HAP-1 (cell line): ENCODE data around the gene CDK19.
"Not testable (repeated sequence)": the region's sequence is repeated elsewhere in the genome, so short reads cannot be mapped to it uniquely, and the experiment has no call there.

Experiments
- DNase-seq, 2 experiments: peaks; one replicate each; pipeline ENCODE4 v3.0.0-alpha.2; 2016 to 2020; ENCODE audit warnings: low spot score in 2 of 2
- H3K27me3 ChIP-seq: fragments of 250-450 bp; sonication (Bioruptor Pico); 2 replicates; pipeline ENCODE4 v1.5.1; 2020; ENCODE audit warnings: low read depth, mild to moderate bottlenecking, moderate library complexity
- H3K36me3 ChIP-seq: fragments of 250-450 bp; sonication (Bioruptor Pico); replicated peaks from 2 replicates; pipeline ENCODE4 v1.5.1; 2020; ENCODE audit warnings: mild to moderate bottlenecking
- H3K4me1 ChIP-seq: fragments of 250-450 bp; sonication (Bioruptor Pico); 2 replicates; pipeline ENCODE4 v1.5.1; 2020; ENCODE audit warnings: mild to moderate bottlenecking
- H3K4me3 ChIP-seq: fragments of 250-450 bp; sonication (Bioruptor Pico); 2 replicates; pipeline ENCODE4 v1.5.1; 2020; ENCODE audit warnings: mild to moderate bottlenecking, moderate library complexity
- H3K9me3 ChIP-seq: fragments of 250-450 bp; sonication (Bioruptor Pico); 2 replicates; pipeline ENCODE4 v1.5.1; 2020; ENCODE audit warnings: mild to moderate bottlenecking, moderate library complexity
- in situ Hi-C: fragments of 300-500 bp; cut with MboI; formaldehyde crosslinking; loops from 3 replicates; pipeline ENCODE4 v1.14.3; 2020; ENCODE audit warnings: low sequenced_read_pairs, inconsistent platforms, mixed read lengths

Gene CDK19

DNA sequence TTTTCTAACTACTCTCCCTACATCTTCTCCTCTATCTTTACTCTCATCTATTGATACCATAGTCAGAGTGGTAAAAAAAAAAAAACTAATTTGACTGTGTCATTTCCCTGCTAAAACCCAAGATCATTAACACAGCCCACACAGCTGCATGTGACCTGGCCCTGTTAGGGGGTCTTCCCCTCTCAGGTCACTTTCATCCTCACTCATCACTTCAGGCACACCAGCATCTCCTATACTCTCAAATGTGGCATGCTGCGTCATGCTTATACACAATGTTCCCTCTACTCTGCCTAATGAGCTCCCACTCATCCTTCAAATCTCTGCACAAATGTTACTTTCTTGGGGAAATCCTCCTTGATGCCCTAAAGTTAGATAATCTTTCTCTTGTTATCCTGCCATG lies 86.8 kb downstream of the CDK19 start:
- no peaks in the 10 kb centered on the region for H3K9me3 ChIP-seq
- in situ Hi-C loops, result no loop called here

DNA sequence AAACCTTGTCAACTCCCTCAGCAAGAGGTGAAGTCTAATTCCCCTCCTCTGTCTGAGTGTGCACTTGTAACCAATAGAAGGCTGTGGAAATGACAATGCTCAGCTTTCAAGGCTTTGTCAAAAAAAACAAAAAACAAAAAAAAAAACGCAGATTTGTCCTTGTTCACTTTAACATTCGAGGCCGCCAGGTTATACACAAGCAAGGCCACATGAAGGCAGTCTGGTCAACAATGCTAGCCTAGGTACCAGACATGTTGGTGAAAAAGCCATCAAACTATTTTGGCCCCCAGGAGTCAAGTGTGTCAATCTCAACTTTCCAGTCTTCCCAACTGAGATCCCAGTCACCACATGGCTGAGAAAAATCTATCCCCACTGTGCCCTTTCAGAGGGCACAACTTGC lies 92.3 kb downstream of the CDK19 start:
- no peak for DNase-seq
- no peak overlapping the region for H3K4me3 ChIP-seq
- H3K27me3 ChIP-seq, result no peaks in the 10 kb centered on the region
- no peaks in the 10 kb centered on the region for H3K9me3 ChIP-seq
- H3K36me3 ChIP-seq, result no peaks in the 10 kb centered on the region
- in situ Hi-C loops, result no loop called here
- H3K4me1 ChIP-seq, result no peaks in the 10 kb centered on the region

More for the DNA sequence above, 86.8 kb downstream of the CDK19 start:
- DNase-seq, result no peak
- no peaks in the 10 kb centered on the region for H3K36me3 ChIP-seq
- H3K4me1 ChIP-seq, result no peaks in the 10 kb centered on the region
- H3K4me3 ChIP-seq, result no peak overlapping the region
- no peaks in the 10 kb centered on the region for H3K27me3 ChIP-seq

DNA sequence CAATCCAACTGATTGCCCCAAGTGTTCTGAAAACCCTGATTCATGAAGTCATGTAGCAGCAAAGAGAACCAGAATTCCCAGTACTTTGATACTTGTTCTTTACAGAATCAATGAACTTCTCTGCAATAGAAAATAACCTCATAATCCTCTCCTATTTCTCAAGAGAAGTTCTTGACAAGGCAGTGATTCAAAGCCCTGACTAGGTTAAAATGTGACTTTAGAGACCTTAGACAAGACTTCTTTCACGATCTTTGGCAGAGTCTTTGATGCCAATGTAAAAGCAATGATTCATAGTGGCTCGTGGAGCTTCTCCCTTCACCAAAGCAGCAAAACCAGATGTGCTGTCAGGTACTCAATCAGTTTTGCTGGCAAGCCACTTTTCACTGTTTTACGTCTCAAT lies 95.2 kb downstream of the CDK19 start:
- in situ Hi-C loops, result no loop called here
- Histone ChIP-seq H3K4me1 (peaks cover 4% of the 10 kb centered on the region; the same call in 1 of the 2 replicates), H3K36me3 (no peaks in the 10 kb centered on the region), H3K27me3 (no peaks in the 10 kb centered on the region), H3K9me3 (no peaks in the 10 kb centered on the region), H3K4me3 (no peak overlapping the region)
- DNase-seq, result no peak

DNA sequence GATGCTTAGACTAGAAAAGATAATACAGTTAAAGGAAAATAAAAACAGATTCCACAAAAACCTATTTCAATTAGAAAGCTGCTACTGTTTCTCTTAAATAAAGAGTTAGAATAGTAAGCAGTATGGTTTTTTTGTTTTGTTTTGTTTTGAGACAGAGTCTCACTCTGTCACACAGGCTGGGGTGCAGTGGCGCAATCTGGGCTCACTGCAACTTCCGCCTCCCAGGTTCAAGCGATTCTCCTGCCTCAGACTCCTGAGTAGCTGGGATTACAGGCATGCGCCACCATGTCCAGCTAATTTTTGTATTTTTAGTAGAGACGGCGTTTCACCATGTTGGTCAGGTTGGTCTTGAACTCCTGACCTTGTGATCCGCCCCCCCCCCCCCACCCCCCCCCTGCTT lies 95.7 kb downstream of the CDK19 start:
- DNase-seq, H3K4me3 ChIP-seq, H3K36me3 ChIP-seq, in situ Hi-C loops, H3K27me3 ChIP-seq, H3K4me1 ChIP-seq, H3K9me3 ChIP-seq: not testable (repeated sequence)

DNA sequence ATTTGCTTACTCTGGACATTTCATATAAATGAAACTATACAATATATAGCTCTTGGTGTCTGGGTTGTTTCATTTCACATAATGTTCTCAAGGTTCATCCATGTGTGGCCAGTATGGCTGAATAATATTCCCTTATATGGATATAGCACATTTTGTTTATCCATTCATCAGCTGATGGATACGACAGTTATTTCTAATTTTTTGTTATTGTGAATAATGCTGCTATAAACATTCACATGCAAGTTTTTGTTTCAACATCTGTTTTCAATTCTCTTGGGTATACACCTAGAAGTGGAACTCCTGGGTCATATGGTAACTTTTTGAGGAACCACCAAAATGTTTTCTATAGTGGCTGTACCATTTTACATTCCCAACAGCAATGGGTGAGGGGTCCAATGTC lies 101.1 kb downstream of the CDK19 start:
- DNase-seq, result no peak
- Histone ChIP-seq H3K4me1 (peaks cover 4% of the 10 kb centered on the region; the same call in 1 of the 2 replicates), H3K4me3 (no peak overlapping the region), H3K9me3 (no peaks in the 10 kb centered on the region), H3K27me3 (no peaks in the 10 kb centered on the region), H3K36me3 (no peaks in the 10 kb centered on the region)
- in situ Hi-C loops, result no loop called here

DNA sequence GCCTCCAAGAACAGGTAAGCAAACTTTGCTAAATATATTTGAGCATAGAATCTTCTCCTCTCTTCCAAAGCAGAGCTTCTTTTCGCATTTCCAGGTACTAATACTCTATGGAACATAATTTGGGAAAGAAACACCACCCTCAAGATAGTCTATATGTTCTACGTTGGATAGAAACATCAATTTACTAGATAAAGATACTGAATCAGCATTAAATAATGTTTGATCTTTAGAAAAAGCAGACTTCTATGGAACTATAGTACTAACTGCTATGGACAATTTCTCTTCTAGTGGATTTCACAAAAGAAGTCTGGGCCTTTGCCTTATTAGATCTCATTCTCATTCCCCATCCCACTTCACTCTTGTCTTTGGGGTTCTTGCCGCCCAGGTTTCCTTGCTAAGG lies 103.0 kb downstream of the CDK19 start:
- Histone ChIP-seq H3K9me3 (no peaks in the 10 kb centered on the region), H3K36me3 (no peaks in the 10 kb centered on the region), H3K4me3 (no peak overlapping the region), H3K4me1 (peaks cover 4% of the 10 kb centered on the region; the same call in 1 of the 2 replicates), H3K27me3 (no peaks in the 10 kb centered on the region)
- in situ Hi-C loops, result no loop called here
- no peak for DNase-seq

DNA sequence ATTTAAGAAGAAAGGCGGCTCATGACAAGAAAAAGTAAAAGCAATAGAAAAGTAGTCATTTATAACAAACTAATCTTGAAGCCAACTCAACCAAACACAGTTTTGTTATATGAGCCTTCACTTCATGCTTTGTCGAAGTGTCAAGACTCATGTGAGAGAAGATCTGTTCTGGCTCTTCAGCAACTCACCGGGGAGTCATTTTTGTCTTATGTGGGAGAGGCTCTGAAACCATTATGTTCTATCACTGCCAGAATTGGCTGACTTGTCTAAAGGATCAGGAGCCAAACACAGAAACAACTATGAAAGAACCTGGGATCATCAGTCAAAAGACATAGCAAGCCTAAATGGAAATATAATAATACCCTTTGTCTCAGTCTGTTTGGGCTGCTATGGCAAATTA lies 105.2 kb downstream of the CDK19 start:
- no peak overlapping the region for H3K4me3 ChIP-seq
- H3K27me3 ChIP-seq, result no peaks in the 10 kb centered on the region
- H3K9me3 ChIP-seq, result no peaks in the 10 kb centered on the region
- no peaks in the 10 kb centered on the region for H3K36me3 ChIP-seq
- in situ Hi-C loops, result no loop called here
- DNase-seq, result no peak
- H3K4me1 ChIP-seq, result peaks cover under 1% of the 10 kb centered on the region; the same call in 1 of the 2 replicates

DNA sequence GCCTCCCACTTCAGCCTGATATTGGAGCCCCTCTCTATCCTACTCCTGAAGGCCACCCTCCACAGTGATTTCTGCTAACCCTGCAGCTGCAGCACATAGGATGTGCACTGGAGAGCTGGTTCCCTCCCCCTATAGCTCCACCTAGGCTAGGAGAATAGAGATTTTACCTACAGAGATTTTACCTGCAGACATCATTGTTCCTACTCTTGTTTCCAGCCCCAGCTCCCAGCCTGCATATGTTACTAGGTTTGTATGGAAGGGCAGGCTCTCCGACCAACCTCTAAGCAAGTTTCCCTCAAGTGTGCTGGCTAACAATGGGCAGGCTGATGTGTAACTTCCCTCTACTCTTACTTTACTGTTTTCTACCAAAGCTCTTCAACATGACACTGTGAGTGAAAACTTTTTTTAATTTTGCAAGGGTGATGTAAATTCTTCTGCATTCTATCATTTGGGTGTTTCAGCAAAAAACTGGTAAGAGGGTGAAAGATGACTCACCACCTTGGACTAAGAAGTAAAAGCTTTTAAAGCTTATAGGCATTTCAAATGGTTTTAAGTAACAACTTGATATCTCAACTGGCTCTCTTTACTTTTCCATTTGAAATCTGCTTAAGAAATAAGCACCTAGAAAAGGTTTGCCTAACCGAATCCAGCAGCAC lies 106.8 kb downstream of the CDK19 start:
- no peaks in the 10 kb centered on the region for H3K9me3 ChIP-seq
- in situ Hi-C loops, result no loop called here
- no peaks in the 10 kb centered on the region for H3K27me3 ChIP-seq
- DNase-seq, result no peak
- H3K4me3 ChIP-seq, result no peak overlapping the region
- H3K4me1 ChIP-seq, result no peaks in the 10 kb centered on the region; the same call in 1 of the 2 replicates
- no peaks in the 10 kb centered on the region for H3K36me3 ChIP-seq

DNA sequence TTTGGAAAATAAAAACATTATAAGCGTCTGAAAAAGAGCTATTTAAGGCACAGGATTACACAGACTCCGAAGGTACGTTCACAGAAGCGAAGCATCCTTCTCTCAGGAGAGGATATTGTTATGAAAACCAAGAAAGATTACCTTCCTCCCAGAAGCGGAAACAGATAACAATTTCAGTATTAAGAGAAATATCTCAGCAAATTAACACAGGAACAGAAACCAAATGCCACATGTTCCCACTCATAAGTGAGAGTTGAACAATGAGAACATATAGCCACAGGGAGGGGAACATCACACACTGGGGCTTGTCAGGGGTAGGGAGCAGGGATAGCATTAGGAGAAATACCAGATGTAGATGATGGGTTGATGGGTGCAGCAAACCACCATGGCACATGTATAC lies 109.7 kb downstream of the CDK19 start:
- in situ Hi-C loops, result no loop called here

DNA sequence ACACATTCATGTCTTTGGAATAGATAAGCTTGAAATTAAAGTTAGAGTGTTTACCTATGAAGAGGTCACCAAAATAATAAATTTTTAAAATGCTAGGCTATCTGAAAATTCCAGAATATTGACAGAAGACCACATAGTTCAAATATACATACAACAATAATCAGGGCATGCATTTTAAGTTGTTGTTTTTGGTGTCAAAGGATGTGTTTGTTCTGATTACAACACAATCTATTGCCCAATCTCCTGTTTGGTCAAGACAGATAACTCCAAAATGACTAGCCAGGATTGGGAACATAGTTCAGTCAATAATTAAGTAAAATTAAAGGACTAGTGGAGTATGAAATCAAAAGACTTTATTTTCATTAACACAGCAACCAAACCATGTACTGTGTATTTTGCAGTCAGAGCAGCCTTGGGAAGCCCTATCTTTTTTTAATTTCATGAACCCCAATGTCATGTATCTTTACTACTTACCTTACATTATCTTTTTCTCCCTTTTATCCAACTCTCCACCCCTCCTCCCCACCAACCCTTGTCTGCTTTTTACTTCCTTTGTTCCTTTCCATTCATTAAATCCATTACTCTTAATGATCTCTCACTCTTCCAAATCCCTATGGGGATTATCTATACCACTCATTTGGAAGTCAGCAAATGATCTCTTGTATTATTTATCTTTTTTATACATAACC lies 111.2 kb downstream of the CDK19 start:
- Histone ChIP-seq H3K4me3 (no peak overlapping the region), H3K27me3 (no peaks in the 10 kb centered on the region), H3K4me1 (no peaks in the 10 kb centered on the region; the same call in 1 of the 2 replicates), H3K9me3 (no peaks in the 10 kb centered on the region), H3K36me3 (no peaks in the 10 kb centered on the region)
- in situ Hi-C loops, result no loop called here
- DNase-seq, result no peak

More for the DNA sequence above, 109.7 kb downstream of the CDK19 start:
- Histone ChIP-seq H3K4me1 (no peaks in the 10 kb centered on the region; the same call in 1 of the 2 replicates), H3K27me3 (no peaks in the 10 kb centered on the region), H3K9me3 (no peaks in the 10 kb centered on the region), H3K4me3 (no peak overlapping the region), H3K36me3 (no peaks in the 10 kb centered on the region)
- no peak for DNase-seq

DNA sequence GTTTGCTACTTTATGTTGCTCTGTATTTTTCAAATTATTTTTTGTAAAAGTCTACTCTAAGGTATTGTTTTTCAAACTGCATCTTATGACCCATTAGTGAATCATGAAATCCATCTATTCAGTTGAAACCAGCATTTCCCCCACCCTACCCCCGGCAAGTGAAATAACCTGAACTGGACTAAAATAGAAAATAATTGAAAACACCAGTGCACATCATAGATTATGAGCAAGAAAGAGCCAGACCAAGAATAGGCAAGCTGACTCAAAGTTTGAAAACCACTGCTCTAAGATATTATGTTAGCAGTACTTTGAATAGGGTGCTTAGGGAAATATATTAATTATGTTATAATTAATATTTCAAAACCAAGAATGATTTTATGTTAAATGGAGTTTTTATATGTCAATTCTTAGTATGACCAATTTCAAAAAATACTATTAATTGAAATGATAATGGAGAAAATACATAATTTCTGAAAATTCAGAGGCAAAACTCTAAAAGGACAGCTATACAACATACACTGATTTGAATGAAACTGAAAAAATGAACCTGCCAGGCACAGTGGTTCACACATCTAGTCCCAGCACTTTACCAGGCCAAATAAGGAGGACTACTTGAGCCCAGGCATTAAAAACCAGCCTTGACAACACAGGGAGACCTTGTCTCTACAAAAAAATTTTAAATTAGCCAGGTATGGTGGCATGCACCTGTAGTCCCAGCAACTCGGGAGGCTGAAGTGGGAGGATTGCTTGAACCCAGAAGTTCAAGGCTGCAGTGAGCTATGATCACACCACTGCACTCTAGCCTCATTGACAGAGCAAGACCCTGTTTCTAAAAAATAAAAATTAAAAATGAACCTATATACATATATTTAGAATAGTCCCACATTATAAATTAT lies 112.0 kb downstream of the CDK19 start:
- no peaks in the 10 kb centered on the region for H3K36me3 ChIP-seq
- H3K4me1 ChIP-seq, result no peaks in the 10 kb centered on the region; the same call in 1 of the 2 replicates
- in situ Hi-C loops, result no loop called here
- no peak overlapping the region for H3K4me3 ChIP-seq
- no peaks in the 10 kb centered on the region for H3K27me3 ChIP-seq
- DNase-seq, result no peak
- H3K9me3 ChIP-seq, result no peaks in the 10 kb centered on the region

DNA sequence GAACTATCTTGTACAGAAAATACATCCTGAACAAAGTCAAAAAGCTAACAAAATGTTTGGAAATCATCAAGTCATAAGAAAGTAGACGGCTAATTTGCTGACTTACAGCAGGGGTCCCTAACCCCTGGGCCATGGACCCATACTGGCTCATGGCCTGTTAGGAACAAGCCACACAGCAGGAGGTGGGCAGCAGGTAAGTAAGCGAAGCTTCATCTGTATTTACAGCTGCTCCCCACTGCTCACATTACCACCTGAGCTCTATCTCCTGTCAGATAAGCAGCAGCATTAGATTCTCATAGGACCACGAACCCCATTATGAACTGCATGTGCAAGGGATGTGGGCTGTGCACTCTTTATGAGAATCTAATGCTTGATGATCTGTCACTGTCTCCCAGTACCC lies 115.5 kb downstream of the CDK19 start:
- no peaks in the 10 kb centered on the region for H3K9me3 ChIP-seq
- no peak overlapping the region for H3K4me3 ChIP-seq
- no peaks in the 10 kb centered on the region for H3K36me3 ChIP-seq
- in situ Hi-C loops, result no loop called here
- DNase-seq, result no peak
- H3K4me1 ChIP-seq, result no peaks in the 10 kb centered on the region; the same call in 1 of the 2 replicates
- no peaks in the 10 kb centered on the region for H3K27me3 ChIP-seq

DNA sequence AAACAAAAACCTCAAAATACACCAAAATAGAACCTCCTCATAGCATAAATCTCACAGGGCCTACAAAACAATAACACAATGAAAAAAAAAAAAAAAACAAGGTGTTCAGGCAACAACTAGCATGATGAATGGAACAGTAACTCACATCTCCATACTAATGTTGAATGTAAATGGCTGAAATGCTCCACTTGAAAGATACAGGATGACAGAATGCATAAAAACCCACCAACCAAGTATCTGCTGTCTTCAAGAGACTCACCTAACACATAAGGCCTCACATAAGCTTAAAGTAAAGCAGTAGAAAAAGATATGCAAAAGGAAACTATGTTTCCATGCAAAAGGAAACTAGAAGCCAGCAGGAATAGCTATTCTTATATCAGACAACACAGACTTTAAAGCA lies 121.3 kb downstream of the CDK19 start:
- Histone ChIP-seq H3K4me1 (no peaks in the 10 kb centered on the region), H3K27me3 (no peaks in the 10 kb centered on the region), H3K36me3 (no peaks in the 10 kb centered on the region), H3K9me3 (no peaks in the 10 kb centered on the region), H3K4me3 (no peak overlapping the region)
- in situ Hi-C loops, result no loop called here
- DNase-seq, result no peak

DNA sequence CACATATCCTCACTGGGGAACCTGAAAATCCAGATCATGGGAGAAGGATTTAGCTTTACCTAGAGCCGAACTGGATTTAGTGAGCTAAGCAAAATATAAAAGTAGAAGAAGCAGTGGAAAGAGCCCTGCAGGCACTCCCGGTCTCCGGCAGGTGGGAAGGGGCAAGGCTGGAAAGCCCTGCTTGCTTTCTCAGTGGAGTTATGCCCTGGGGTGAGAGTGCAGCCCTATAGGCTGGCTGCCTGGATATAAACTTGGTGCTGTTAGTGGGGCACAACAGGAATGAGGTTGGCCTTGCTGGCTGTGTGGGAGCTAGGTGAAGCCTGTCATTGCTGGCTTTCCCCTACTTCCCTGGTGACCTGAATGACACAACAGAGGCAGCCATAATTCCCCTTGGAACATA lies 122.0 kb downstream of the CDK19 start:
- no peak for DNase-seq
- H3K36me3 ChIP-seq, result no peaks in the 10 kb centered on the region
- in situ Hi-C loops, result no loop called here

More for the DNA sequence above, 122.0 kb downstream of the CDK19 start:
- Histone ChIP-seq H3K9me3 (no peaks in the 10 kb centered on the region), H3K4me3 (no peak overlapping the region), H3K4me1 (no peaks in the 10 kb centered on the region), H3K27me3 (no peaks in the 10 kb centered on the region)
